HEK293T (cell line): ENCODE measurements around the gene DYNC2LI1.

Experiments used
- ARNT ChIP-seq: fragments of 450-650 bp; IDR thresholded peaks from 2 replicates; pipeline ENCODE4 v1.6.1; 2017; ENCODE audit warnings: mild to moderate bottlenecking
- CTBP1 ChIP-seq: fragments of 450-650 bp; IDR thresholded peaks from 2 replicates; pipeline ENCODE4 v1.6.1; 2016; ENCODE audit warnings: borderline replicate concordance
- HDGF ChIP-seq: fragments of 450-650 bp; IDR thresholded peaks from 2 replicates; pipeline ENCODE4 v1.6.1; 2017; ENCODE audit warnings: antibody characterized with exemption, borderline replicate concordance
- LEF1 ChIP-seq: fragments of 450-650 bp; IDR thresholded peaks from 2 replicates; pipeline ENCODE4 v1.6.1; 2017; ENCODE audit warnings: mild to moderate bottlenecking, borderline replicate concordance
- NFRKB ChIP-seq: fragments of 450-650 bp; IDR thresholded peaks from 2 replicates; pipeline ENCODE4 v1.6.1; 2016; ENCODE audit warnings: mild to moderate bottlenecking, moderate library complexity
- SUZ12 ChIP-seq: fragments of 450-650 bp; IDR thresholded peaks from 2 replicates; pipeline ENCODE4 v1.6.1; 2016; ENCODE audit warnings: mild to moderate bottlenecking

GRCh38 chr2:43855292-43855691, 81.5 kb downstream of the DYNC2LI1 start:
- TF ChIP-seq NFRKB (no peak), ARNT (no peak), SUZ12 (no peak), CTBP1 (no peak), LEF1 (no peak), HDGF (no peak)
